Activated T-helper 1 cell treated with Interleukin-2 at 50 U/mL for 16 hours (primary cell): ENCODE results near the gene ATP4B.
"Not testable (repeated sequence)": the region's sequence is repeated elsewhere in the genome, so short reads cannot be mapped to it uniquely, and the experiment has no call there.

Experiments used
- DNase-seq: peaks from one replicate; pipeline ENCODE4 v3.0.0-alpha.2; 2020; ENCODE audit warnings: low read depth

ATP4B gene

DNA sequence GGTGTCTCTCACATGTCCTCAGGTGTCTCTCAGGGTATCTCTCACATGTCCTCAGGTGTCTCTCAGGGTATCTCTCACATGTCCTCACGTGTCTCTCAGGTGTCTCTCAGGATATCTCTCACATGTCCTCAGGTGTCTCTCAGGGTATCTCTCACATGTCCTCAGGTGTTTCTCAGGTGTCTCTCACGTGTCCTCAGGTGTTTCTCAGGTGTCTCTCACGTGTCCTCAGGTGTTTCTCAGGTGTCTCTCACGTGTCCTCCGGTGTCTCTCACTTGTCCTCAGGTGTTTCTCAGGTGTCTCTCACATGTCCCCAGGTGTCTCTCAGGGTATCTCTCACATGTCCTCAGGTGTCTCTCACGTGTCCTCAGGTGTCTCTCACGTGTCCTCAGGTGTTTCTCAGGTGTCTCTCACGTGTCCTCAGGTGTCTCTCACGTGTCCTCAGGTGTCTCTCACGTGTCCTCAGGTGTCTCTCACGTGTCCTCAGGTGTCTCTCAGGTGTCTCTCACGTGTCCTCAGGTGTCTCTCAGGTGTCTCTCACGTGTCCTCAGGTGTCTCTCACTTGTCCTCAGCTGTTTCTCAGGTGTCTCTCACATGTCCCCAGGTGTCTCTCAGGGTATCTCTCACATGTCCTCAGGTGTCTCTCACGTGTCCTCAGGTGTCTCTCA, 33.2 kb downstream of the ATP4B start:
- DNase-seq, result not testable (repeated sequence)

DNA sequence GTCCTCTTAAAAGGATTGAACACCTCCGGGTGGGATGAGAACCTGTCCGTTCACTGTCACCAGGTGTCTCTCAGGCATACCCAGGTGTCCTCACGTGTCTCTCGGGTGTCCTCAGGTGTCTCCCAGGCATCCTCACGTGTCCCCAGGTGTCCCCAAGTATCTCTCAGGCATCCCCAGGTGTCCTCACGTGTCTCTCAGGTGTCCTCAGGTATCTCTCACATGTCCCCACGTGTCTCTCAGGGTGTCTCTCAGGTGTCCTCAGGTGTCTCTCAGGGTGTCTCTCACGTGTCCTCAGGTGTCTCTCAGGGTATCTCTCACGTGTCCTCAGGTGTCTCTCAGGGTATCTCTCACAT, 33.8 kb downstream of the ATP4B start:
- no peak for DNase-seq

DNA sequence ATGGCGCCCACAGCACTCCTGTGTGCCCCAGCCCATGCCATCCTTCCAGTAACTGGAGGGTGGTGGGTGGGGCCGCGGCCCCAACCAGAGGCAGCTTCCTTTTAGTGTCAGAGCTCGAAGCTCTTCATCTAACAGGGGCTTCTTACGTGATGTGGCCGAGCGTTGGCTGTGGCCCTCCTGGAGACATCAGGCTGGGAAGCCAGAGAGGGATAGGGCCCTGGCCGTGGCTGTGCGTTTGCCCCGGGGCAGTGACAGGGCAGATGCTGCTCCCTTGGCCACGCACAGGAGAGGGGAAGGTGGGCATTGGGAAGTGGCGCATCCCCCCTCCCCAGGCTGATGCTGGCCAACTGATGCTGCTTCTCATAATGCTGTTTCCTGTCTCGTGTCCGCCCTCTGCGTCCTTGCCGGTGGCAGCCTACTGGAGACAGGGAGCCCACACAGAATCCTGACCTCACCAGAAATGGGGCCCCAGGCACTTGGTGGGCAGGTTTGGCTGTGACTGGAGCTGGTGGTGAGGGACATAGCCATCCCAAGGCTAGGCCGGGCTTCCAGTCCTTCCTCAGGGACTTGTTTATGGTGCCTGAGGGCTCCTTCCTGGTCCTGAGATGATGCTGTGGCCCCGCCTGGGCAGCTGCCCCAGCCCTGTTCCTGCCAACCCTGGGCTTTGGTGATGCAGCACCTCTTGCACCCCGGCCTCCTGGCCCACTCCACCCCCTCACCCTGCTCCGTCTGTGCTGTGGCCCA, 34.3 kb downstream of the ATP4B start:
- DNase-seq, result no peak

DNA sequence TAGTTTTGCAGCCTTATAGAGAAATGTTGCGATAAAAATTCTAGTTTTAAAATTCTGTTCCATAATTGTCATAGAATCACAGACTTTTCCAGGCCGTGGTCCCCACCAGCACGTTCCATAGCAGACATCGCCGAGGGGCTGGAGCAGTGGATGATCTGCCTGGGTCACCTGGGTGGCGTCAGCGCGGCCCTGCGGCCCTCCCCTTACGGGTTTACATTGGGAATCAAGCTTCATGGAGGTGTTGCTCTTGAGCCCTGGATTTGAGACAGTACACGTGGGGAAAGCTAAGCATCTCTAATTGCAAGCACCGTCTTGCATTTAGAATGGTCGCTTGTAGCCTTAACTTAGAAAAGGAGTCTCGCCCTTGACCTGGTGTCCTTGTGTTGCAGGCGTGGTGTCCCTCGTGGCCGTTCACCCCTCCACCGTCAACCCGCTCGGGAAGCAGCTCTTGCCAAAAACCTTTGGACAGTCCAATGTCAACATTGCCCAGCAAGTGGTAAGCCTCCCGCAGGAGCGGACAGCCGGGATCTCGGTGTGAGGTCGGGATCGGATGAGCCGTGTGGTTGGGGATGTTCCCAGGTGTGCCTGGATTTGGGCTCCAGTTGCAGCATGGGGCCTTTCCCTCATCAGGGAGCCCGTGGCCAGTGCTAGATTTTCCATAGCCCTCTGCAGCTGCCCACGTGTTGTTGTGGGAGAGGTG, 35.1 kb downstream of the ATP4B start:
- no peak for DNase-seq

DNA sequence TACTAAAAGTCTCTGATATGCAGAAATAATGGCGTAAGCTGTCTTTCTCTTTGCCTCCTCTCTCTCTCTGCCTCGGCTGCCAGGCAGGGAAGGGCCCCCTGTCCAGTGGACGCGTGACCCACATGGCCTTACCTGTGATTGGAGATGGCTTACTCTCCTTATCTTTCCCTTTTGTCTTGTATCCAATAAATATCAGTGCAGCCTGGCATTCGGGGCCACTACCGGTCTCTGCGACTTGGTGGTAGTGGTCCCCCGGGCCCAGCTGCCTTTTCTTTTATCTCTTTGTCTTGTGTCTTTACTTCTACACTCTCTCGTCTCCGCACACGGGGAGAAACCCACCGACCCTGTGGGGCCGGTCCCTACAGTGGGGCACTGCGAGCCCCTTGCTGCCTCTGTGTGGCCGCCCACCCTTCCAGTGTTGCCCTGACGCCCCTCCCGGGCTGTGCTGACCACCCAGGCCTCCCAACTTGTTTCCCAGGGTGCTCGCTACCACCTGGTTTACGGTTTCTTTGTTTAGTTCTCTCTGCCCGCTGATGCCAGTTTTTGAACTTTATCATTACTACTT, 35.9 kb downstream of the ATP4B start:
- DNase-seq, result not testable (repeated sequence)

DNA sequence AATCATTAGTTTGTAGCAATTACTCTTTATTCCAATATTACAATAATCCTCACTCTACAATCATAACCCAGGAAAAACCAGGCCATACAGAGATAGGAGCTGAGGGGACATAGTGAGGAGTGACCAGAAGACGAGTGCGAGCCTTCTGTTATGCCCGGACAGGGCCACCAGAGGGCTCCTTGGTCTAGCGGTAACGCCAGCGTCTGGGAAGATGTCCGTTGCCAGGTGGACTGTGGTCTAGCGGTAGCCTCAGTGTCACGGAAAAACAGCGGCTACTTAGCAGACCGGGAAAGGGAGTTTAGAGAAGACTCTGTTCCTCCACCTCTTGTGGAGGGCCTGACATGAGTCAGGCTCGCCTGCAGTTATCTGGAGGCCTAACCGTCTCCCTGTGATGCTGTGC, 36.5 kb downstream of the ATP4B start:
- DNase-seq, result not testable (repeated sequence)

DNA sequence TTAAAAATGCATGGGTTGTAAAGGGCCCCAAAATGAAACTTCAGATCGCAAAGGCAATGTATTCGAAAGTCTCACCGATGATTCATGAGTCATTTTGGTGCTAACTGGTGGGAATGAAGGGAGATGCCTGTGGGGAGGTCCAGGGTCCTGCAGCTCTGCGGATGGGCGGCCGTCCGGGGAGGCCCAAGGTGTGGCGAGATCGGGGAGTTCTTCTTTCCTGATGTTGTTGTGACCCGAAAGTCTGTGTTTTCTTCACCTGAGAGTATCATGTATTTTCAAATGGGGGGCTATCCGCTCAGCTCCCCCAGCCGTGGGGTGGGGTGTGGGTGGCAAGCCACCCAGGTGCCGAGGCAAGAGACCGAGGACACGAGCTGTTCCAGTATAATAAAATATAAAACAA, 37.0 kb downstream of the ATP4B start:
- DNase-seq, result no peak

DNA sequence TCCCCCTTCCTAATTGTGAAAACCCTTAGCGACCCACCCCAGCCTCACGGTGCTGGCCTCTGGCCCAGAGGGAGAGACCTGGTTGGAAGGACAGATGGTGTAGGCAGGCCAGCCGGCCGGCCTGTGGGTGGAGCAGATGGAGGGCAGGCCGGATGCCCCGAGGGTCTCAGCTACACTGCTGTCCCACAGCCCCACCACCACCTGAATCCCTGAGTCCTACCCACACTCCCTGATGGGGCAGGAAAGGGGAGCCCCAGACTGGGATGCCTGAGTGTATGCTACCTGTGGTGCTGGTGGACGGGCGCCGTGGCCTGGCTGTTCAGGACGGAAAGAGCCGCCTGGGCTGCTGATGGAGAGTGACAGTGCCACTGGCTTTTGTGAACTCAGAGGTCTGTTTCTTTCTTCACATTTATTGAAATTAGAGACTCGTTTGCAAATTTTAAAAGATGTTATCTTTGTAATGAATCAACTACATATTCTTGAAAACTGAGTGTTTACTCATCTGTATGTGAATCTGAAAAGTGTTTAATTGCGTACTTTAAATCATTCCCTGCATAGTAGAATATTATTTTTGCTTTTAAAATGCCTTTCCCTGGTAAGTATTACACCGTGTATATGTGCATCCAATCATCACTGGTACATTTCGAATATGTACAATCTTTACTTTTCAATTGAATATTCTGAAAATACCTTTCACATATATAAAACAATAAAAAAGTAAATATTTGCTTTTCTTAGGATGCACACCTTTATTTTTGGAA, 37.8 kb downstream of the ATP4B start:
- DNase-seq, result no peak

DNA sequence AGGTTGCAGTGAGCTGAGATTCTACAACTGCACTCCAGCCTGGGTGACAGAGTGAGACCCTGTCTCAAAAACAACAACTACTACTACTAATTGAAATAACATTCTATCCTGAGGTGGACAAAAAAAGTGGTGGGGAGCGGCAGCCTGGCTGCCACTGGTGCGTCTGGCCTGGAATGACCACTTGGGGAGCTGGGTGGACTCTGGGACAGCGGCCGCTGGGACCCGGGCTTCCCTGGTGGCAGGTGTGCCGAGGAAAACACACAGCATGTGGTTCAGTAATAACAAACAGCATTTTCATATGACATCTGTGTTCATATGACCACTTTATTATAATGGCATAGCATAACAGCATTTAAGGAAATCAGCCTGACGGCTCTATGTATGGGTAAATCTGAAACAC, 39.5 kb downstream of the ATP4B start:
- DNase-seq, result no peak

DNA sequence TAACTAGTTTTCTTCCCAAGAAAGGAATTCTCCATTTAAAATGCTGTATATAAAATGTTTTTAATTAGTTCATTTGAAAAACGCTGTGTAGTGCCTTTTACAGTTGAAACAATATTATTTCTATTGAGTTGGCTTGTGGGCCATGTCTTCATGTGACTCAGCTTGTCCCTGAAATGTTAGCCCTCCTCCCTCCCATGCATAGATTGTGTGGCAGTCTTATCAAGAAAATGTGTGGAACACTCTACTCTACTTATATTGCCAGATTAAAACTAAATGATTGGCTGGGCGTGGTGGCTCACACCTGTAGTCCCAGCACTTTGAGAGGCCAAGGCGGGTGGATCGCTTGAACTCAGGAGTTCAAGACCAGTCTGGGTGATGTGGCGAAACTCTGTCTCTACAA, 40.0 kb downstream of the ATP4B start:
- no peak for DNase-seq

DNA sequence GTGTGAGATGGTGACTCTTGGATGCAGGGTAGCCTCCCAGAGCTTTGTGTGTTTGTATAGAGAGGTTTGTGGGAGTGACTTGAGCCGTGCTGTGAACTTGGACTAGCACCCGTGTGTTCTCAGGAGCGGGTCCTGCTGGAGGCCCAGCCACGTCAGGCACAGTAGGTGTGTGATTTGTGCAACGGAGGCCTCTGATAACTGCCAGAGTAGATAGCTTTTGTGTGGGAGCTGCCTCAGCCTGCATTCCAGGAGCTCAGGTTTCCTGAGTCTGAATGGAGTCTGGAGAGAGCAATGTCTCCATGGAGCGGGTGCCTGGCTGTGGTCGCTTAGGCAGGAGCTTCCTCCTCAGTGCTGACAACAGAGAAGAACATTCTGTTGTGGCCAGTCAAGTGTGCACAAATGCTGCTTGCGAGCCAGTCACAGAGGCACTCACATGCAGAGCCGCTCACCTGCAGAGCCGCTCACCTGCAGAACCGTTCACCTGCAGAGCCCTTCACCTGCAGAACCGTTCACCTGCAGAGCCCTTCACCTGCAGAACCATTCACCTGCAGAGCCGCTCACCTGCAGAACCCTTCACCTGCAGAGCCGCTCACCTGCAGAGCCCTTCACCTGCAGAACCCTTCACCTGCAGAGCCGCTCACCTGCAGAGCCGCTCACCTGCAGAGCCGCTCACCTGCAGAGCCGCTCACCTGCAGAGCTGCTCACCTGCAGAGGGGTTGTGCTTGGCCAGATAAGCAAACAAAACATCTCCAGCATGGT, 40.8 kb downstream of the ATP4B start:
- no peak for DNase-seq

DNA sequence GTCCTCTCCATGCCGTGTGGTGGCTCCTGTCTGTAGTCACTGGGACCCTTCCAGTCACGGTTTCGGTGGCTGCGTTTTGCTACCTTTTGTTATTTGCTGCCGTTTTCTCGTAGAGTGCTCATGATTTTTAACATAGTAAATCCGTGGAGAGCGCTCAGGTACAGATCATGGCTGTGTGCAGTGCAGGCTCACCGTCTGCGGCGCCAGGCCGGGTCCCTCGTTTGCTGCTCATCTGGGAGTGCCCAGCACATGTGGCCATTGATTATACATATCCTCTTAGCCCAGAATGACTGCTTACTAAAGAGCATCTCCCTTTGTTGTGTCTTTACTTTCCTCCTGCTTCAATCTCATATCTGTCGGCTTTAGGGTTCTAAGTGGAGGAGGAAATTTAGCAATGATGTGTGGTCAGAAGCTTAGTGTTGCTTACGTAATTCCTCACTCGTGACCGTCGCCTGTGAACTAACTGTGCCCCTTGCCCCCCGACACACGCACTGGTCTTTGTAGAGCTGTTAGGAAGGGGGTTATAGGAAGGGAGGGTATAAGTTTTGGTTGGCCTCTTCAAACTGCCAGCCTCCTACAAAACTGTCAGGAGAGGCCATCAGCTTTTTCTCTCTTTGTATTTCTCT, 41.6 kb downstream of the ATP4B start:
- no peak for DNase-seq

DNA sequence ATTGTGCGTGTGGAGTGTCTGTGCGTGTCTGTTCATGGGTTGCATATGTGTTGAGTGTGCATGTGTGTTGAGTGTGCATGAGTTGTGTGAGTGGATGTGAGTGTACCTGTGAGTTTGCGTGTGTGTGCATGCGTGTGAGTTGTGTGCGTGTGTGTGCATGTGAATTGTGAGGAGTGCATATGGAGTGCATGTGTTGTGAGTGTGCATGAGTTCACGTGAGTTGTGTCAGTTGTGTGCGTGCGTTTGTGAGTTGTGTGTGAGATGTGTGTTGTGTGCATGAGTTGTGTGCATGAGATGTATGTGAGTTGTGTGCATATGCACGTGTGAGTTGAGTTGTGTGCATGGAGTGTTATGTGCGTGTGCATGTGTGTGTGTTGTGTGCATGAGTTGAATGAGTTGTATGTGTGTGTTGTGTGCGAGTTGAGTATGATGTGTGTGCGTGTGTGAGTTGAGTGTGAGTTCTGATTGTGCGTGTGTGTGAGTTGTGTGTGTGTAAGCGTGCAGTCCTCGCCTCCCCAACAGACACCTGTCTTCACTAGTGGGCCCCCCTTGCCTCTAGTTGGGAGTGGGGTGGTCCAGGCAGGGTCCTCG, 44.1 kb downstream of the ATP4B start:
- no peak for DNase-seq

DNA sequence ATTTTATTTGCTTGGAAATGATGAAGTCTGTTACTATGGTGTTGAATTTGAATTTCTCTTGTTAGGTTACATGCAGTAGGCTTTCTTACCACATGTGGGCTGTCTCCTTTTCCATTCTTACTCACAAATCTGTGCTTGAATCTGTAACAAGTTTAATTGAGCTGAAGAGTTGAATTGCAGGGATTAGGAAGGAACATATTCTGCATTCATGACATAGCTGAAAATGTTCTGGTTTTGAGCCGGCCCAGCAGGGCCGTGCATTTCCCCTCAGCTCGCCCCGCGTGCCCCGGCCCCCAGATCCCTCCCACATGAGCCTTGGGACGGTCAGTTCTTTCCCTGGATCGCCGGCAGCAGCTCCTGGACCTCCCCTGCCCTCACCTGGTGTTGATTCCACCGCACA, 45.4 kb downstream of the ATP4B start:
- DNase-seq, result no peak

DNA sequence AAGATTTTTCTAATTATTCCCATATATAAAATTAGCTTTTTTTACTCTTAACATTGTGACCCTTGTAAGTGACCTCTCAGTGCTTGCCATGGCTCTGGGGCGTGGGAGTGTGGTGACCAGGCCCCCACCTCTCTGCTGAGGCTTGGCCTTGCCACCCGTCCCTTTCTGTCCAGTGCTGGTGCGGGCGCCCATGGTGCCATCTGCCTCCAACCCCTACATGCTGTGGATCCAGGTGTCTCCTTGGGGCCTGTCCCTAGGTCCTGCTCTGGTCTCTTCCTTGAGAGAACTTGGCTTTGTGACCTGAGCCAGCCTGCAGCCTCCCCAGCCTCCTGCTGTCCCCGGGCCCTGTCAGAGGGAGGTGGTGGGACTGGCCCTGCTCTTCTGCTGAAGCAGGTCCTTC, 46.0 kb downstream of the ATP4B start:
- DNase-seq, result no peak

DNA sequence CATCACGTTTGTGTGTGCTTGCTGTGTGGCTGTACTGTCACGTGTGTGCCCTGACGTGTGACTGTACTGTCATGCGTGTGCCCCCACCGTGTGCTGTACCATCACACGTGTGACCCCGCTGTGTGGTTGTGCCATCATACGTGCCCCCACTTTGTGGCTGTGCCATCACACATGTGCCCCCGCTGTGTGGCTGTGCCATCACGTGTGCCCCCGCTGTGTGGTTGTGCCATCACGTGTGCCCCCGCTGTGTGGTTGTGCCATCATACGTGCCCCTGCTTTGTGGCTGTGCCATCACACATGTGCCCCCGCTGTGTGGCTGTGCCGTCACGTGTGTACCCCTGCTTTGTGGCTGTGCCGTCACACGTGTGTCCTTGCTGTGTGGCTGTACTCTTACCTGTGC, 47.7 kb downstream of the ATP4B start:
- DNase-seq, result no peak

DNA sequence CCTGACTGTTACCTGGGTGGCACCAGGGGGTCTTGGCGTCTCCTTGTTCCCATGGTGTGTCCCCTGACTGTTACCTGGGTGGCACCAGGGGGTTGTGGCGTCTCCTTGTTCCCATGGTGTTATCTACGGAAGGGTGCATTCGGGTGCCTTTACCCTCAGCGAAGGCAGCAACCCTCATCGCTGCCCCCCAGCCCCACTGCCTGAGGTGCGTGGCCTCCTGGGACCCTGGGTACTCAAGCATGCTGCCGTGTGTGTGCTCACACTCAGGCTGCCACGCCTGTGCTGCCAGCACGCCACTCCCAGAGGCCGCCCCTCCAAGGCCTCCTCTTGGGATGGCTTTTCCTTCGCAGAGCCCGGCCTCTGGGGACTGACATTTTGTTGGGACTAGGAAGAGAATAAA, 48.4 kb downstream of the ATP4B start:
- no peak for DNase-seq

DNA sequence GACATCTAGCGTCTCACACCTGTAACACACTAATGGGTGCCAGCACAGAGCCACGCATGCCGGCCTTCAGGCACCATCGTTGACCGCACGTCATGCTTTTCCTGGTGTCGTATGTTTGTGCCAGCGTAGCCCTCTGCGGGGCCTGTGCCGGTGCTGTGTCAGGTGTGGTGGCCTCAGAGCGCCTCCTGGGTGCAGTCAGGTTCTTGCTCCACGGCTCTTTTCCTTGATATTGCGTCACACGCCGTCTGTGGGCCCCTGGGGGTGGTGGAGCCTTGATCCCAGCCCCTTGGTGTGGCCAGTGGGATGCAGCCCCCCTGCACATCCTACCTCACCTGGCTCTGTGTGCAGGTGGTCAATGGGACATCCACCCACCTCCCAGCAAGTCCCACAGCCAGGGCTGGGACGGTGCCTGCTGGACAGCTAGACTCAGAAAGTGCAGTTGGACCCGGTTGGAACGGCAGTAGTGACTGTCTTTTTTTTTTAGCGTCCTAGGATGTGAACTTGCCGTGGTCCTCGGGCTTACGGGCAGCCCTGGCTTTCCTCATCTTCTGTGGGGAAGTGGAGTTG, 48.9 kb downstream of the ATP4B start:
- no peak for DNase-seq

DNA sequence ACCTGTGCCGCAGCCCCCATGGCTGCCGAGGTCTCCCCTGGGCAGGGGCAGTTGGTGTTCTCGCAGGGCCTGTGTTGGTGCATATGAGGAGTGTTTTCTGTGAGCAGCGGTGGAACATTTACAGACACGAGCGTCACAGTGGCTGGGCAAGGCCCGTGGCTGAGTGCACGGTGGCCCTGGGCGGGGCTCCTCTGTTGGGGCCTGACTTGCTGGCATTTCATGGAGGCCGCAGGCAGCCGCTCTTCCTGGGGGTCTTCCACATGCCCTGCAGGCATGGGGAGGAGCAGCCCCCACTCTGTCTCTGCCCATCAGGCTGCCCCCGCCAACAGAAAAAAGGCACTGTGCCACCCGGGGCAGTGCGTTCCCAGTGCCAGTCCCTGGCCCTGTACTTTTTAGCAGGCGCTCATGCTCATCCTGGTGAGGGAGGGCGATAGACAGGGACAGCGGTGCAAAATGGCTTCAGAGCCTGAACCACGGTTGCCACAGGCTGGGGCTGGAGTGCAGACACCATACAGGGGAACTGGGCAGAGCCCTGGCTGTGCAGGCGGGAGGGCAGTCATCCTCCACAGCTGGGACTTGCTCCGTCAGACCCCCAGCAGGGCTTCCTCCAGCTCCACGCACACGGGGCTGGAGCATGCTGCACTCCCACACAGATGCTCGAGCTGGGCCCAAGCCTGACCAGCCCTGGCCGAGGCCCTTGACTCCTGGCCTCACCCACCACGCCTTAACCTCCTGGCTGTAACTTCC, 49.9 kb downstream of the ATP4B start:
- DNase-seq, result no peak
